Measurements from ENCODE around the gene MYL5. TPM values are rescaled to one million over a fixed set of nuclear protein-coding genes. Genes with fewer than 3 reads are reported as not detected.
"Not testable (repeated sequence)": the region's sequence is repeated elsewhere in the genome, so short reads cannot be mapped to it uniquely, and the experiment has no call there.

MYL5 gene
- total and polyA plus RNA-seq, 3 donors from 2014 or later = 33.9 to 45.0 (median 34.2) TPM

GRCh38 chr4:704198-704891 lies 30.0 kb downstream of the MYL5 start:
- 90 to 92% methylated on average over 26 to 46 of the region's 46 CpGs for WGBS, 2 donors
- DNase-seq = no peak
- no peaks in the 10 kb centered on the region for H3K9me3 ChIP-seq
- no peak overlapping the region for H3K4me3 ChIP-seq
- no peaks in the 10 kb centered on the region for H3K27me3 ChIP-seq
- H3K36me3 ChIP-seq (ENCODE audit: low read depth, missing control alignments) = no peaks in the 10 kb centered on the region
- H3K27ac ChIP-seq = no peak overlapping the region
- TF ChIP-seq POLR2A (IDR thresholded peaks at IDR 0.05) = no peak
- TF ChIP-seq, protein P1, sequence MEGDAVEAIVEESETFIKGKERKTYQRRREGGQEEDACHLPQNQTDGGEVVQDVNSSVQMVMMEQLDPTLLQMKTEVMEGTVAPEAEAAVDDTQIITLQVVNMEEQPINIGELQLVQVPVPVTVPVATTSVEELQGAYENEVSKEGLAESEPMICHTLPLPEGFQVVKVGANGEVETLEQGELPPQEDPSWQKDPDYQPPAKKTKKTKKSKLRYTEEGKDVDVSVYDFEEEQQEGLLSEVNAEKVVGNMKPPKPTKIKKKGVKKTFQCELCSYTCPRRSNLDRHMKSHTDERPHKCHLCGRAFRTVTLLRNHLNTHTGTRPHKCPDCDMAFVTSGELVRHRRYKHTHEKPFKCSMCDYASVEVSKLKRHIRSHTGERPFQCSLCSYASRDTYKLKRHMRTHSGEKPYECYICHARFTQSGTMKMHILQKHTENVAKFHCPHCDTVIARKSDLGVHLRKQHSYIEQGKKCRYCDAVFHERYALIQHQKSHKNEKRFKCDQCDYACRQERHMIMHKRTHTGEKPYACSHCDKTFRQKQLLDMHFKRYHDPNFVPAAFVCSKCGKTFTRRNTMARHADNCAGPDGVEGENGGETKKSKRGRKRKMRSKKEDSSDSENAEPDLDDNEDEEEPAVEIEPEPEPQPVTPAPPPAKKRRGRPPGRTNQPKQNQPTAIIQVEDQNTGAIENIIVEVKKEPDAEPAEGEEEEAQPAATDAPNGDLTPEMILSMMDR (IDR thresholded peaks at IDR 0.05) = no peak
- peaks cover 20% of the 10 kb centered on the region for H3K4me1 ChIP-seq
- intact Hi-C loops (cut with DNase I; ENCODE audit: low total_unique reads) = no loop called here

- intact Hi-C loops (cut with DNase I; ENCODE audit: low total_unique reads) = no loop called here
- Histone ChIP-seq H3K27me3 (no peaks in the 10 kb centered on the region), H3K4me1 (peaks cover 20% of the 10 kb centered on the region), H3K9me3 (no peaks in the 10 kb centered on the region), H3K27ac (no peak overlapping the region), H3K4me3 (peak overlapping the region; percentile 79 to 95), H3K36me3 (ENCODE audit: low read depth, missing control alignments) (no peaks in the 10 kb centered on the region)
- WGBS, 2 donors = 83 to 100% methylated on average over 1 of the region's 1 CpG
- TF ChIP-seq, protein P1 (IDR thresholded peaks at IDR 0.05) = no peak
- no peak for TF ChIP-seq POLR2A (IDR thresholded peaks at IDR 0.05)
- DNase-seq = no peak
These were observed 30.6 kb downstream of the MYL5 start for GRCh38 chr4:704971-705277.

- no peaks in the 10 kb centered on the region for H3K9me3 ChIP-seq
- WGBS, 2 donors = 3% methylated on average over 13 to 81 of the region's 82 CpGs
- TF ChIP-seq, protein P1 (IDR thresholded peaks at IDR 0.05) = no peak
- no peak for TF ChIP-seq POLR2A (IDR thresholded peaks at IDR 0.05)
- peak; percentile 96 for DNase-seq
- H3K4me1 ChIP-seq = peaks cover 20% of the 10 kb centered on the region
- intact Hi-C loops (cut with DNase I; ENCODE audit: low total_unique reads) = no loop called here
- H3K27ac ChIP-seq = peak within 1 kb of the TSS; percentile 60 to 89
- H3K36me3 ChIP-seq (ENCODE audit: low read depth, missing control alignments) = no peaks in the 10 kb centered on the region
- H3K27me3 ChIP-seq = no peaks in the 10 kb centered on the region
- H3K4me3 ChIP-seq = peak within 1 kb of the TSS; percentile 79 to 95
These were observed 31.1 kb downstream of the MYL5 start, which contains the start of gene PCGF3 for GRCh38 chr4:705278-706082. PCGF3 (plus strand) TSS chr4:705832; CDS start chr4:733681, 27,849 bp downstream.

DNA sequence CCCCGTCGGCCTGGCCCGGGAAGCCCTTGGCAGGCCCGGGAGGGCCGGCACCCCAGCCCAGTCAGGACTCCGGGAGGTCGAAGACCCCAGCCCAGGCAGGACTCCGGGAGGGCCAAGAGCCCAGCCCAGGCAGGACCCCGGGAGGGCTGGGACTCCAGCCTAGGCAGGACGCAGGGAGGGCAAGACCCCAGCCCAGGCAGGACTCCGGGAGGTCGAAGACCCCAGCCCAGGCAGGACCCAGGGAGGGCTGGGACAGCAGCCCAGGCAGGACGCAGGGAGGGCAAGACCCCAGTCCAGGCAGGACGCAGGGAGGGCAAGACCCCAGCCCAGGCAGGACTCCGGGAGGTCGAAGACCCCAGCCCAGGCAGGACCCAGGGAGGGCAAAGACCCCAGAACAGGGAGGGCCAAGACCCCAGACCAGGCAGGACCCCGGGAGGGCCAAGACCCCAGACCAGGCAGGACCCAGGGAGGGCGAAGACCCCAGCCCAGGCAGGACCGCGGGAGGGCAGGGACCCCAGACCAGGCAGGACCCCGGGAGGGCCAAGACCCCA lies 31.8 kb downstream of the MYL5 start:
- WGBS, 2 donors = 0 to 4% methylated on average over 3 to 15 of the region's 21 CpGs
- Histone ChIP-seq H3K27ac (peak overlapping the region; percentile 60 to 89), H3K4me3 (peak overlapping the region; percentile 79 to 95), H3K4me1 (peaks cover 20% of the 10 kb centered on the region)
- H3K36me3 ChIP-seq (ENCODE audit: low read depth, missing control alignments); H3K9me3 ChIP-seq; DNase-seq; intact Hi-C loops (cut with DNase I; ENCODE audit: low total_unique reads); H3K27me3 ChIP-seq: not testable (repeated sequence)

DNA sequence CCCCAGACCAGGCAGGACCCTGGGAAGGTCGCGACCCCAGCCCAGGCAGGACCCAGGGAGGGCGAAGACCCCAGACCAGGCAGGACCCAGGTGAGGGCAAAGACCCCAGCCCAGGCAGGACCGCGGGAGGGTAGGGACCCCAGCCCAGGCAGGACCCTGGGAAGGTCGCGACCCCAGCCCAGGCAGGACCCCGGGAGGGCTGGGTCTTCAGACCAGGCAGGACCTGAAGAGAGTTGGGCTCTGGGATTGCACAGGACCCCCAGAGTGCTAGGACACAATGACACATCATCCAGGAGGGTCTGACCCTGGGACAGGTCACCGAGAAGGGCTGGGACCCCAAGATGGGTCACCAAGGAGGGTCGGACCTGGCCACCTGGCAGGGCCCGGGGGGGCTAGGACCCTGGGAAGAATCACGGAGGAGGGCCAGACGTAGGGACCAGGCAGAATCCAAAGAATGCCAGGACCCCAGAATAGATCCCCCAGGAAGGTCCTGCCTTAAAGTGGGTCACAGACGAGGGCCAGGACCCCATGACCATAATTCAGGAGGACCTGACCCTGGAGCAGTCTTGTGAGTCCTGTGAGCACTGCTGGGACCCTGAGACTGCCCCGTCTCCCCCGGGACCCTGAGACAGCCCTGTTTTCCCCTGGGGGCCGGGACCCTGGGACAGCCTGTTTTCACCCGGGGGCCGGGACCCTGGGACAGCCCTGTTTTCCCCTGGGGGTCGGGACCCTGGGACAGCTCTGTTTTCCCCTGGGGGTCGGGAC lies 32.7 kb downstream of the MYL5 start:
- DNase-seq = no peak
- TF ChIP-seq, protein P1 (IDR thresholded peaks at IDR 0.05) = no peak
- no peak for TF ChIP-seq POLR2A (IDR thresholded peaks at IDR 0.05)
- Histone ChIP-seq H3K27ac (no peak overlapping the region), H3K4me1 (peaks cover 20% of the 10 kb centered on the region), H3K4me3 (peak overlapping the region in 1 of 2 donors; percentile 79), H3K36me3 (ENCODE audit: low read depth, missing control alignments) (no peaks in the 10 kb centered on the region), H3K9me3 (no peaks in the 10 kb centered on the region), H3K27me3 (no peaks in the 10 kb centered on the region)
- 50 to 56% methylated on average over 13 to 21 of the region's 21 CpGs for WGBS, 2 donors
- intact Hi-C loops (cut with DNase I; ENCODE audit: low total_unique reads) = no loop called here
